ENCODE measurements around the gene PADI2. TPM values are rescaled to one million over a fixed set of nuclear protein-coding genes. Genes with fewer than 3 reads are reported as not detected.

The PADI2 gene
- total RNA-seq, 1 experiment from 2014 or later, result 1.3 TPM

GRCh38 chr1:17033481-17033880 is 85.8 kb downstream of the PADI2 start:
- DNase-seq, result no peak
- Mint-ChIP-seq H3K4me1 (ENCODE audit: low read depth, unreplicated experiment) (no peaks in the 10 kb centered on the region), H3K27ac (ENCODE audit: unreplicated experiment) (no peak overlapping the region), H3K9me3 (ENCODE audit: low read depth, unreplicated experiment) (no peaks in the 10 kb centered on the region), H3K36me3 (ENCODE audit: insufficient read depth, unreplicated experiment) (peaks cover 13% of the 10 kb centered on the region), H3K4me3 (ENCODE audit: low read depth, unreplicated experiment) (no peak overlapping the region), H3K27me3 (ENCODE audit: unreplicated experiment) (no peaks in the 10 kb centered on the region)
- CTCF ChIA-PET, result no interaction called here
- no peak for TF ChIP-seq CTCF (IDR thresholded peaks at IDR 0.05; ENCODE audit: unreplicated experiment)
- intact Hi-C loops (cut with micrococcal nuclease; ENCODE audit: unreplicated experiment), result no loop called here
- no TSS peak for BruUV-seq (replicated peaks)

GRCh38 chr1:17032741-17033140 is 86.5 kb downstream of the PADI2 start:
- H3K9me3 Mint-ChIP-seq (ENCODE audit: low read depth, unreplicated experiment), result no peaks in the 10 kb centered on the region
- H3K4me1 Mint-ChIP-seq (ENCODE audit: low read depth, unreplicated experiment), result no peaks in the 10 kb centered on the region
- no peak overlapping the region for H3K4me3 Mint-ChIP-seq (ENCODE audit: low read depth, unreplicated experiment)
- BruUV-seq (replicated peaks), result no TSS peak
- CTCF ChIA-PET, result no interaction called here
- intact Hi-C loops (cut with micrococcal nuclease; ENCODE audit: unreplicated experiment), result no loop called here
- no peak for TF ChIP-seq CTCF (IDR thresholded peaks at IDR 0.05; ENCODE audit: unreplicated experiment)
- no peak overlapping the region for H3K27ac Mint-ChIP-seq (ENCODE audit: unreplicated experiment)
- H3K27me3 Mint-ChIP-seq (ENCODE audit: unreplicated experiment), result no peaks in the 10 kb centered on the region
- DNase-seq, result no peak
- peaks cover 9% of the 10 kb centered on the region for H3K36me3 Mint-ChIP-seq (ENCODE audit: insufficient read depth, unreplicated experiment)

- no peaks in the 10 kb centered on the region for H3K4me1 Mint-ChIP-seq (ENCODE audit: low read depth, unreplicated experiment)
- no peak for TF ChIP-seq CTCF (IDR thresholded peaks at IDR 0.05; ENCODE audit: unreplicated experiment)
- no peaks in the 10 kb centered on the region for H3K9me3 Mint-ChIP-seq (ENCODE audit: low read depth, unreplicated experiment)
- peaks cover 12% of the 10 kb centered on the region for H3K36me3 Mint-ChIP-seq (ENCODE audit: insufficient read depth, unreplicated experiment)
- H3K27ac Mint-ChIP-seq (ENCODE audit: unreplicated experiment), result no peak overlapping the region
- no TSS peak for BruUV-seq (replicated peaks)
- intact Hi-C loops (cut with micrococcal nuclease; ENCODE audit: unreplicated experiment), result no loop called here
- no peak overlapping the region for H3K4me3 Mint-ChIP-seq (ENCODE audit: low read depth, unreplicated experiment)
- DNase-seq, result no peak
- H3K27me3 Mint-ChIP-seq (ENCODE audit: unreplicated experiment), result no peaks in the 10 kb centered on the region
- CTCF ChIA-PET, result no interaction called here
These were observed 87.8 kb downstream of the PADI2 start for GRCh38 chr1:17031436-17031835.

GRCh38 chr1:17030206-17030605 is 89.0 kb downstream of the PADI2 start:
- CTCF ChIA-PET, result no interaction called here
- no peak for TF ChIP-seq CTCF (IDR thresholded peaks at IDR 0.05; ENCODE audit: unreplicated experiment)
- no peak for DNase-seq
- H3K27me3 Mint-ChIP-seq (ENCODE audit: unreplicated experiment), result no peaks in the 10 kb centered on the region
- H3K36me3 Mint-ChIP-seq (ENCODE audit: insufficient read depth, unreplicated experiment), result peaks cover 12% of the 10 kb centered on the region
- BruUV-seq (replicated peaks), result no TSS peak
- H3K4me3 Mint-ChIP-seq (ENCODE audit: low read depth, unreplicated experiment), result no peak overlapping the region
- no peaks in the 10 kb centered on the region for H3K4me1 Mint-ChIP-seq (ENCODE audit: low read depth, unreplicated experiment)
- intact Hi-C loops (cut with micrococcal nuclease; ENCODE audit: unreplicated experiment), result no loop called here
- H3K27ac Mint-ChIP-seq (ENCODE audit: unreplicated experiment), result no peak overlapping the region
- H3K9me3 Mint-ChIP-seq (ENCODE audit: low read depth, unreplicated experiment), result no peaks in the 10 kb centered on the region

Data from Calu3 (cell line).